Activated CD8-positive, alpha-beta memory T cell treated with anti-CD3 and anti-CD28 coated beads for 4 hours (primary cell): ENCODE data around the gene TMEM222.

Source experiments
- DNase-seq, 2 donors: peaks; one replicate each; pipeline ENCODE4 v3.0.0-alpha.2; 2020; ENCODE audit warnings: low read depth in 2 of 2

The TMEM222 gene

GRCh38 chr1:27306892-27307761 is 14.8 kb upstream of the TMEM222 start:
- no peak for DNase-seq

DNA sequence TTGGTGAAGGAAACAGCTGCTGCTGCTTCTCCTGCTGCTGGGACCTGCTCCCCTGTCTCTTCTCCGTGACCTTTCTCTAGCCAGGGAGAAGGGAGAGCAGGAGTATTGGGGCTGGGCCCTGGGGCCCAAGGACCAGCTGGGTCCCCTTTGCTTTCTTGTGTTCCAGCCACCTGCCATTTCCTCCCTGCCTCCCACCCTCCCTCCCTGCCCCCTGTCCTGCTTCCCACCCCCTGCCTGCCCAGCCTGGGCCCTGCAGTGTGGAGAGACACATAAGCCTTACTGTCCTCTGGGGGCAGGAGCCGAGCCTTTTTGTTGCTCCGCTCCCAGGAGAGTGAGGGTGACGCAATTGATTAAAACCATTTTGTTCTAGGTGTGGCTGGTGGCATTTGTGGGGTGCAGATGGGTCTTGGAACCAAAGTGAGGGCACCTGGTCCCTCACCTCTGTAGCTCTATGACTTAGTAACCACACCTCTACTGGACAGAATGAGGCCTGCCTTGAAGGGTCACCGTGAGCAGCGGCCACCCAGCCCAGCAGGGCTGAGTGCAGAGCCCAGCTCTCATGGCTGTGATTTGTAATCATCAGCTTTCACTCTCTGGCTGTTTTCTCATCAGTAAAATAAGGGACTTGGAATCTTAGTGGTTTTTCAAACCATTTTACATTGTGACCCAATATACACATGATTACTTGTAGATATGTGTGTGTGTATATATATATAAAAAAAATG is 13.9 kb upstream of the TMEM222 start:
- DNase-seq, result no peak

GRCh38 chr1:27314169-27314568 is 7.8 kb upstream of the TMEM222 start:
- DNase-seq, result no peak

DNA sequence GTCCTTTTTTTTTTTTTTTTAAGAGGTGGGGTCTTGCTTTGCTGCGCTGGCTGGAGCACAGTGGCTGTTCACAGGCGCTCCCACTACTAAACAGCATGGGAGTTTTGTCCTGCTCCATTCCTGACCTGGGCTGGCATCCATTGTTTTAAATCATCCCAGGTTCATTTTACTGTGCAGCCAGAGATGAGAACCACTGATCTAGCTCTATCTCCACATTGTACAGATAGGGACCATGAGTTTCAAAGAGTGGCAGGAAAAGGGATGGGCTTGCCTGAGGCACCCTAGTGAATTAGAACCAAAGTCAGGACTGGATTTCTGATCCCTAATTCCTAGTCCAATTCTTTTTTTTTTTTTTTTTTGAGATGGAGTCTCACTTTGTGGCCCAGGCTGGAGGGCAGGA is 7.2 kb upstream of the TMEM222 start:
- no peak for DNase-seq

DNA sequence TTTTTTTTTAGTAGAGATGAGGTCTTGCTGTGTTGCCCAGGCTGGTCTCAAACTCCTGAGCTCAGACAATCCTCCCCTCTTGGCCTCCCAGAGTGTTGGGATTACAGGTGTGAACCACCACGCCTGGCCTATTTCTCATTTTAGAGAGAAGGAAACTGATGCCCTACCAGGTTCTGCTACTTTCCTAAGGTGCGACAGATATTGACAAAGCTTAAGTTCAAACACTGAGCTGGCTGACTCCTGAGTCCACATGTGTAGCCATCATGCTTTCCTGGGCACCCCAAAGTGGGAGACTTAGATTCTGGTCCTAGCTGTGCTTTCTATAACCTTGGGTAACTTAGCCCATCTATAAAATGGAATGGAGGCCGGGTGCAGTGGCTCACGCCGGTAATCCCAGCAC is 5.1 kb upstream of the TMEM222 start:
- no peak for DNase-seq

DNA sequence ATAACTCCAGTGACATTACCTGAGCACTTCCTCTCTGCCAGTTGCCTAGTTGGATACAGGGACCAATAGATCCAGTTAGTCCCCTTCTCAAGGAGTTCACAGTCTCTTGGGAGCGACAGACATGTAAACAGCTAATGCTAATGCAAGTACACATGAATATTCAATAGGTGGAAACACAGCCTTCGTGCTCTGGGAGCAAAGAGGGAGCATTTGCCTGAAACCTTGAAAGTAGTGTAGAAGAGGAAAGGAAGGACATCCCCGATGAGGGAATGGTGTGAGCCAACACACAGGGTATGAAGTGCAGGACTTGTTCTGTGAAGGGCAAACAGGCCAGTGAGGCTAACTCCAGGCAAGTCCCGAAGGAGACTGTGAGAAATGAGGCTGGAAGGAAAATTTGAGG is 3.8 kb upstream of the TMEM222 start:
- no peak for DNase-seq

GRCh38 chr1:27318596-27318995 is 3.4 kb upstream of the TMEM222 start:
- DNase-seq, result no peak

- no peak for DNase-seq
Measured at GRCh38 chr1:27322569-27323240, 742 bp downstream of the TMEM222 start.

DNA sequence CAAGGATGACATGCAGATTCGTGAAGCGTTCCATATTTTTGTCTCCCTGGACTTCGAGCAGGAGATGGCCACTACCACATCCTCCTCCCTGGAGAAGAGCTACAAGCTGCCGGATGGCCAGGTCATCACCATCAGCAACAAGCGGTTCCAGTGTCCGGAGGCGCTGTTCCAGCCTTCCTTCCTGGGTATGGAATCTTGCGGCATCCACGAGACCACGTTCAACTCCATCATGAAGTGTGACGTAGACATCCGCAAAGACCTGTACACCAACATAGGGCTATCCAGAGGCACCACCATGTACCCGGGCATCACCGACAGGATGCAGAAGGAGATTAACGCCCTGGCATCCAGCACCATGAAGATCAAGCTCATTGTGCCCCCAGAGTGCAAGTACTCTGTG is 3.3 kb downstream of the TMEM222 start:
- no peak for DNase-seq

- no peak for DNase-seq
Measured at GRCh38 chr1:27327964-27328363, 6.0 kb downstream of the TMEM222 start.

DNA sequence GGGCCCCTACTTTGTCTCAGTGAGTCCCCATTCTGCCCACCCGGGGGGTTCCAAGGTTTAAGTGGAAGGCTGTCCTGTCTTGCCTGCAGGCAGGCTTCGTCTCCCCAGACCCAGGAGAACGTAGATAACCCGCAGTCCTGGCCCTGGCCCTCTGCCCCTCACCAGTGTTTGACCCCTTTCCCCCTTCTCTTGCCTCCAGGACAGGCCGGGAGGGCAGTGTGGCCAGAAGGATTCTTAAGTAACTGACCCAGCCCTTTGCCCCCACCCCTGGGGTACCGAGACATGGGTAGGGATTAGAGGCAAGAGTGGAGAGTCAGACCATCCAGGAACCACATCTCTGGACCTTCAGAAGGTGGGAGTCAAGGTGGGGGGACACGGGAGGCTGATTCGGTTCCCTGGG is 8.8 kb downstream of the TMEM222 start:
- no peak for DNase-seq

DNA sequence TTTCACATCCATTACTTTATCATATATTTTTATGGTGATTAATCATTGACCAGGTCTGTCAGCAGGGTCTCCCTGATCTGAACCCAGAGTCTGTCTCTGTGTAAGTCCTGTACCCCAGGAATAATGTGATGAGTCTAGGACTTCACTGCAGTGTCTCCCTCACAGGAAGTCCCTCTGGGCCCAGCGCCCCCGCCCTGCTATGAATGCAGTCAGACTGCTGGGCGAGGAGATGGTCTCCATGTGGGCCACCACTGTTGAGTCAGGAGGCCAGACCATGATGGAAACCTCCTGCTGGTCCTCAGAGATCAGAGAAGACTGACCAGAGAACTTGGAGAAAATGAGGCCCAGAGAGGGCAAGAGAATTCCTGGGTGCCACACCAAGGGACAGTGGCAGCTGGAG is 9.5 kb downstream of the TMEM222 start:
- no peak for DNase-seq

DNA sequence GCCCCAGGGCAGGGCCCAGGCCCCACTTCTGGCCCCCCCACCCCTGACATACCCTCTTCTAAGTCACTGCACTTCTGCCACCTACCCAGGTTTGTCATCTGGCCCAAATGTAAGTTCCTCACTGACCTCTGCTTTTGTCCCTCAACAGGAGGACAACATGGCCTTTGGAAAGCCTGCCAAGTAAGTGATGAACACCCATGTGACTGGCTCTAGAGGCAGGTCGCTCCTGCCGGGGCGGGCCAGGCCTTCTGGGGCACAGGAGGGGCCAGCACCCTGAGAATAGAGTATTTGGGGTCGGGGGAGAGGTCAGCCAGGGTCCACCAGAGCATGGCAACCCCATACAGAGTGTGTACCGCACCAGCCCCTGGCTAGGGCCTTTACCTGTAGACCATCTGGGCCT is 10.0 kb downstream of the TMEM222 start:
- DNase-seq, result no peak

DNA sequence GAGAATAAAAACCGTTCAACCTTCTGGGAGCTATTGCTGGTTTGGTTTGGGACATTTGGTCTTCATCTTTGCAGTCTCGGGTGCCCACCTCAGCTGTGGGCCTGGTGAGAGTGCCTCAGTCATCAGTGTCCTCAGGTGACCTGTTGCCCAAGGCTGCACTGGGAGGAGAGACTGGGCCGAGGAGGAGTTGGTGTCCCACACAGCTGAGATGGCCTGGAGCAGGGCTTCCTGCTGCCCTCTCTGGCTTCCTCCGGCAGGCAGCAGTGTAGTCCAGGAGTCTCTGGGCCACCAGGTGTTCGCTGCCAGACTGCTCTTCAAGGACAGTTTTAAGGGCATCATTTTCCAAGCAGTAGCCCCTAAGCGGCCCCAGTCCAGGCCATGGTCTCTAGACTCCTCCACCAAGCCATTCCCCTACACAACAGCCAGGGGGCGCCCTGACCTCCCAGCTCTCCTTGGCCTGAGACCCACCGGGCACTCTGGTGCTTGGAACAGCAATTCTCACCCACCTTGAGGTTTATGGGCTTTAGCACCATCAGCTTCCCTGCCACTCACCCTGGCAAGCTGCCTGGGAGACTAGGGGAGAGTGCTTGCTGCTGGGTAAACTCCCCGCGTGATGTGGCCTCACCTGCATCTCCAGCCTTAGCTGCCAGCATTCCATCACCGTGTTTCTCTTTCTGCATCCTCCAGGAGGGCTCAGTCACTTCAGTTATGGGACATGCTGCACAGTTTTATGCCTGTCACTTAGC is 10.7 kb downstream of the TMEM222 start:
- DNase-seq, result no peak

DNA sequence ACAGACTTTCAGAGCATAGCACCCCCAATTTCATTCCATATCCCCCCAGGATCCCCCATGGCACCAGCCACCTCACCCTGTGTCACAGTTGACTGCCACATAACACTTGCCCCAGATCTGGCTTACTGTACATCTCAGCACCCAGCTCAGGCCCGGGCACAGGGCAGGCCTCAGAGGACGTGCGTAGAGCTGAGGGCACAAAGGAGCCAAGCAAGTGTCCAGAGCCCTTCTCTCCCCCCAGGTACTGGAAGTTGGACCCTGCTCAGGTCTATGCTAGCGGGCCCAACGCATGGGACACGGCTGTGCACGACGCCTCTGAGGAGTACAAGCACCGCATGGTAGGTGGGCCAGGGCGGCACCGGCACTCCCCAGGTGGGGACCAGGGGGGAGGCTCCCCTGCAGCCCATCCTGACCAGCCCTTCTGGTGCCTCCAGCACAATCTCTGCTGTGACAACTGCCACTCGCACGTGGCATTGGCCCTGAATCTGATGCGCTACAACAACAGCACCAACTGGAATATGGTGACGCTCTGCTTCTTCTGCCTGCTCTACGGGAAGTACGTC is 11.8 kb downstream of the TMEM222 start:
- DNase-seq, result no peak

DNA sequence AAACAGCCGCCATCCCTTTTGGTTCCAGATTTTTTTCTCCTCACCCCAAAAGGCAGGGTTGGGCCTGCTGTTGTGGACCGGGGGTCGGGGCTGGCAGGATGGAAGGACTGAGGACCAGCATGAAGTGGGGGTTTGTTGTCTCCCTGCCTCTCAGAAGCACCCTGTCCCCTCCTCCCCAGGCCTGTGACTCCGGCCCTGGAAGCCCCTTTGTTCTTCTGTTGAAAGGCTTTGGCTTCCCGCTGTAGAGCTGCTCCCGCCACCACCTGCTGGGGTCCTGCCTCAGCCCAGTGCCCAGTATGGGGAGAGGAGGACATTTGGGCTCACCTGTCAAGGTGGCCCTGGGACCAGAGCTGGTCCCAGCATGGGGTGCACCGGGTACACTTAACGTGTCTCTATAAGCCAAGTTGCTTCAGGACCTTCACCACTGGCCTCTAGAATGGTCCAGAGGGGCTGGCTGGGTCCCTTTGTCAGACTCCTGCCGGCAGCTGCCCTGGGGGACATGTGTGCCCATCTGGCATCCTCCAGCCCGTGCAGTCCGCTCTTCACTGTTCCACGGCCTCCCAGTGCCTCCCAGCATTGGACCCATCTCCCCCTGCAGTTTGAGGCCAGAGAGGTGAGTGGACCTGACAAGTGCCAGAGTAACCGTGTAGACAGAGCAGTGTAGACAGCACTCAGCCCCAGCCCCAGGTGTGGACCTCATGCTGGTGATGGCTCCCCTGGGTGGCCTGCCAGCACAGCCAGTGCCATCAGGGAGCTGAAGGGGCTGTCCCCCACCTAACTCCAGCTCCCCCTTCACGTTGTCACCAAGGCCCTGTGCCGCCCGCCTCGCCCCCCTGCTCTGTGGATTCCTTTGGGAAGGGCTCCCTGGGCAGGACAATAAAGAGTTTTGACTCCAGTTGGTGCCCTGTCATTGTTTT is 13.8 kb downstream of the TMEM222 start:
- no peak for DNase-seq

GRCh38 chr1:27336756-27337155 is 14.8 kb downstream of the TMEM222 start:
- DNase-seq, result no peak

GRCh38 chr1:27338751-27339150 is 16.8 kb downstream of the TMEM222 start:
- DNase-seq, result no peak

DNA sequence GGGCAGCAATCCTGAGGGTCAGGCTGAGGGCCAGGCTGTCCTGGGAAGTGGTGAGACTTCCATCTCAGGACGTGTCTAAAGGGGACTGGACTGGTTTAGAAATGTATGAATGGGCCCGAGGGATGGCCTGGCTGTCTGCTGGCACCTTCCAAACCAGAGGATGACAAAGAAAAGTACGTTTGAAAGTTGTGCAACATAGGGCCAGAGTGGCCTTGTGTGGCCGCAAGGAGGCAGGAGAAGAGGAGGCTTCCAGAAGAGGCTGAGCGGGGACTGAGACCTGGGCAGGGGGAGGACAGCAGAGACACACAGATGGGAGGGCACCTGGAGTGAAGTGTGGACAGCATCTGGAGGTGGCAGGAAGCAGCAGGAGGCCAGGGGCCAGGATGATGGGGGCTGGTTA is 17.2 kb downstream of the TMEM222 start:
- DNase-seq, result no peak

DNA sequence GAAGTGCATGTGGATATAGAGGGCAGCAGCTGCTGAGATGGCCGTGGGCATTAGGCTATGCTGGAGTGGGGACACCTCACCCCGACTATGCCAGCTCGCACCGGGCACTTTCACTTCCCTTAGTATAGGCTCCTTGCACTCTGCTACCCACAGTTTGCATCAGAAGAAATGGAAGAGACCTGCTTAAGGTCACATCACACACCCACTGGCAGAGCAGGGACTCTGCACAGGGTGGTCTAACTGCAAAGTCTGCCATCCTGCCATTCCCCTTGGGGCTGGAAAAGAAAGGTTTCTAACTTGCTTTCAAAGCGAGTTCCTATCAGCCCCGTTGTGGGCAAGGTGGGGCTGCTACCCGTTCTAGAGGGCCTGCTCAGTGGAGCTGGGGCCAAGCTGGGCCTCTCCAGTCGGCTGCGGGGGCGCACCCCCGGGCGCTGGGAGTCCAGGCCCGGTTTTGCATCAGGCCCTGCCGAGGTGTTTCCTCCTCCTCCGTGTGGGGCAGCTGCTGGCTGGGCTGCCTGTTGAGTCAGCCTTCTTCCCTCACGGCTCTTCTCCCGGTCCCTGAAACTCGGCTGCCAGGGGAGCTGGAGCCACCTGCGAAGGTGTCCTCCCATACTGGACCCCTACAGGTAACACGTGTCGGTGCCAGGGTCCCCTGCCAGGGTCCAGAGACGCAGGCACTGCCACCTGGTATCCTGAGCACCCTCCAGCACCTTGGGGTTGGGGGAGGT is 19.7 kb downstream of the TMEM222 start, which contains the start of gene SYTL1:
Gene SYTL1, plus strand, starts transcription at position 498 of the 728 bp plus-strand sequence. CDS start 3,313 bp downstream, outside the sequence.
- DNase-seq, result no peak
